Limb (tissue), 2 donors: Measurements from ENCODE around the gene DISP3.

Experiments used
- DNase-seq, 2 donors: peaks; one replicate each; pipeline ENCODE4 v3.0.0-alpha.2; 2016; ENCODE audit errors: extremely low spot score in 2 of 2

Gene DISP3

DNA sequence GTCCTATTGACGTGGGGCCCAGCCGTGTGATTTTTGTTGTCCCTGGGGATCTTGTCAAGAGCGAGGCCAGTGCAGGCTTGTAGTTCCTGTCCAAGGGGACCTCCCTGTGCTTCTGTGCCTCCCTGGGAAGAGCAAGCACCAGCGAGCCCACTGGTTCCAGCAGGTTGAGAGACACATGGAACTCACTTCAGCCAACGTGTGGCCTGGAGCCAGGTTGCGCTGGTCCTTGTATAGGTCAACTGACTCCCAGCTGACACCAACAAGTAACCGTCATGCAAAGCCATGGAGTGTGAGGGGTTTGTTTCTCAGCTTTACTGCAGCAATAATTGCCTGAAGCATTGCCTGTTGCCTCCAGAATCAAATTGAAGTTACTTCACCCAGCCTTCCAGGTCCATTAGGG is 63.0 kb downstream of the DISP3 start:
- no peak for DNase-seq

DNA sequence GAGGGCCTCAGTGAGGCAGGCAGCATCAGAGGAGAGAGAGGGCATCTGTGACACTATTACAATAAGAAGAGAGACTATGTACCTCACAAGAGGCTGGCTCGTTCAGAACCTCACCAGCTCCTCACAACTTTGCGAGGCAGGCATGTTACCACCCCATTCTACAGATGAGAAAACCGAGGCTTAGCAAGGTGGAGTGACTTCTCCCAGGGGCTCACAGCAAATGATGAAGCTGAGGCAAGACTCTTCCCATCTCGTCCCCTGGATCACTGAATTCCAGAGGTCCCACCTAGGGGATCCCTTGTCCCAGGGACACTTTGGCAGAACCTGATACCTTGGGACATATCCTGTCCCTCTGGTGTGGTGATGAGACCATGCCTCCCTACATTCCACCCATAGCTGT is 64.4 kb downstream of the DISP3 start:
- no peak for DNase-seq

- no peak for DNase-seq
Observed at GRCh38 chr1:11543796-11544195, 64.8 kb downstream of the DISP3 start.

- no peak for DNase-seq
Observed at GRCh38 chr1:11546456-11546855, 67.5 kb downstream of the DISP3 start.

- DNase-seq: peak; percentile 83 to 87
Observed at GRCh38 chr1:11550664-11551283, 71.8 kb downstream of the DISP3 start.

DNA sequence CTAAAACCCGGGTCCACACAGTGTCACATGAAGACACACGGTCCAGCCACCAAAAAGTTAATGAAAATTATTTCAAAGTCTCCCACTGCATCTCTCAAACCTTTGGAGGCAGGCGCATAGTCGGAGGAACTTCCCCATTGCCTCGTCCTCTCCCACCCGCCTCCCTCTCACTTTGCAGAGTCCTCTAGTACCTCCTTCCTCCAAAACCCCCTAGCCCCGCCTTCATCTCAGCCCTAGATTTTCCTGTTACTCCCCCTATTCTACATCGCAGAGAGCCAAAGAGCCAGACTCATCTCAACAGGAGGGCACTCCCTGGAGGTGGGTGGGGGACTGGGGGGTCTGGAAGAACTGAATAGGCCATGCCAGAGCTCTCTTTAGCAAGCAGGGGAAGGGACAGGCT is 79.3 kb downstream of the DISP3 start:
- DNase-seq: no peak

DNA sequence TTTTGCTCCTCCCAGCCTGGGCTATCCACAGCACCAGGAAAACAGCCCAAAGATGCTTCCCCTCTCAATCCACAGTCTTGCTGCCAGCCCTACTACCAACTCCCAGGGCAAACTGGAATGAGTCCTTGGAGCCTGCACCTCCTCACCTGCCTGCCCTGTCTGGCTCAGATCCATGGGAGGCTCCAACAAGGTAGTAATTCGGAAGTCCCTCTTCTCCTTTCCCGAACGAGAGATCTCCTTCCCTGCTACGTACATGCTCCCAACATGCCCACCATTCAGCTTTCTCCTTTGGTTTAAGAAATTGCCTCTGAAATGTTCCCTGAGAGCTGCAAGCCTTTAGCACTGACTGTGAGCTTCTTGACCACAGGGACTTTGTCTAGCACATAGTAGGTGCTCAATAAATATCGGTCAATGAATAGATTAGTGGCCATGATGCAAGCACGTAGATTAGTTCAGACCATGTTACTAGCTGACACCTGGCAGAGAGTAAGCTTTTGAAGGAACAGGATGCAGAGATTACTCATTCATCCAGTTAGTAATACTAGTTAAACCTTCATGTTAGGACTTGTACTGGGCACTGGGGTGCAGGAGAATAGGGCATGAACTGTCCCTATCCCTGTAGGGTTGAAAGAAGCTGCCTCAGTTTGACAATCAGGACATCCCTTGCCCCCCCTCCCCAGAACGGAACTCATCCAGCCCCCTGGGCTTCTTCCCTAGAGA is 80.1 kb downstream of the DISP3 start:
- DNase-seq: no peak

DNA sequence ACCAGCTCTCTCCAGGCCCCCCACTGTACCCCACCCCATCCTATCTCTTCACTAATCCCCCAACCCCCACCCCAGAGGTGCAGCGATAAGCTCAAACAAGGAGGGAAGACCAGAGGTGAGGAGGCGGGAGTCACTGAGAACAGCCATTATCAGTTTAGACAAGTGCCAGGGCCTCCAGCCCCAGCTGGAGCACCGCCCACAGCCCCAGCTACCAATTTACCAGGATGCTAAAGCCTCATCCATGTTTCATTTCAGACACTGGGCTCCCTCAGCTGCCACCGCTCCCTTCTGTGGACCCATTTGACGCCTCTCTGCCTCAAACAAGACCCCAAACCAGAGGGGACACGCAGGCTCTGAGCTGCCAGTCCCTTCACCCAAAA is 80.6 kb downstream of the DISP3 start:
- DNase-seq: no peak

DNA sequence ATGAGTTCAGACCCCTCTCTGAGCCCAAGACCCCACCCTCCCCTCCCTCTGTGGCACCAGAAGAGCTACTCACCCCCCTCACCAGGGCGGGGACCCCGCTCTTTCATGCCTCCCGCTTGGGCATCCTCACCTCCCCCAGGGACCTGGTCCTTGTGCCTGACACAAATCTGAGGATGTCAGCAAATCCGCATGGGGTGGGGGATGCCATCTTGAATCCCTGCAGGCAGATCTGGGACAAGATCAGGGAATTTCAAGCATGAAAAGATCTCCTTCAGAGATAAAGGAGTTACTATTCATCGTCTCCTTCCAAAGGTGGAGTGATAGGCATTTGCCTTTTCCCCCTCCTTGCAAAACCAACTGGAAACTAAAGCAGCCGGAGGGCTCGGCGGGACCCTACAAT is 81.1 kb downstream of the DISP3 start:
- DNase-seq: no peak

GRCh38 chr1:11561740-11562139 is 82.8 kb downstream of the DISP3 start:
- DNase-seq: no peak

- DNase-seq: no peak
Observed at GRCh38 chr1:11562664-11563063, 83.7 kb downstream of the DISP3 start.

DNA sequence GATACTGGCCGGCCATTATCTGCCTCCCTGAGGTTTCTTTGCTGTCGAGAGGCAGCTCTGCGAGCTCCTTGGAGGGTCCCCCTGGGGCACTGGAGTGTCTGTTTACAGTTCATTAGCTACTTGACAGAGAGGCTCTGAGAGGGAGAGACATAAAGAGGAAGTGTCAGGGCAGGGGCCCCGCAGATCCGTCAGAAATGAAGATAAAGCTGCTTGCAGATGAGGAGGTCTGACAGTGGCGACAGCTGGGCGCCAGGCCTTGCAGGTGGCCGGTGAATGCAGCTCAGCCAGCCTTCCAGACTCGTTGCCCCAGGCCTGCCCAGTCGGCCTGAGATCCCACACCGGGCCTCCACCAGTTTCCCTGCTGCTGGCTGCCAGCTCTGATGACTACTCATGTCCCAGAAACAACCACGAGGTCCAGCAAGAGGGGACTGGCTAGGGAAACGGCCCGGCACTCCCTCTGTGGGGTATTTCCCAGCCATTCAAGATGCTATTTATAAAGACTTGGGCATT is 84.7 kb downstream of the DISP3 start:
- peak in 1 of 2 donors; percentile 40 for DNase-seq

DNA sequence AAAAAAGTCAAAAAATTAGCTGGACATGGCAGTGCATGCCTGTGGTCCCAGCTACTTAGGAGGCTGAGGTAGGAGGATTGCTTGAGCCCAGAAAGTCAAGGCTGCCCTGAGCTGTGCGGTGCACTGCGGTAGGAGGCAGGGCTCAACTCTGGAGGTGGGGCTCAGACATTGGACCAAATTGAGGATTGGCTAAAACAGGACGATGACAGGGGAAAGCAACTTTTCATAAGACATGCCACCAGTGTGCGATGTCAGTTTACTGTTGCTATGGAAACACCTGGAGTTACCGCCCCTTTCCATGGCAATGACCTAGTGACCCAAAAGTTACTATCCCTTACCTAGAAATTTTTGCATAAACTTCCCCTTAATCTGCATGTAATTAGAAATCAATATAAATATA is 85.3 kb downstream of the DISP3 start:
- no peak for DNase-seq

DNA sequence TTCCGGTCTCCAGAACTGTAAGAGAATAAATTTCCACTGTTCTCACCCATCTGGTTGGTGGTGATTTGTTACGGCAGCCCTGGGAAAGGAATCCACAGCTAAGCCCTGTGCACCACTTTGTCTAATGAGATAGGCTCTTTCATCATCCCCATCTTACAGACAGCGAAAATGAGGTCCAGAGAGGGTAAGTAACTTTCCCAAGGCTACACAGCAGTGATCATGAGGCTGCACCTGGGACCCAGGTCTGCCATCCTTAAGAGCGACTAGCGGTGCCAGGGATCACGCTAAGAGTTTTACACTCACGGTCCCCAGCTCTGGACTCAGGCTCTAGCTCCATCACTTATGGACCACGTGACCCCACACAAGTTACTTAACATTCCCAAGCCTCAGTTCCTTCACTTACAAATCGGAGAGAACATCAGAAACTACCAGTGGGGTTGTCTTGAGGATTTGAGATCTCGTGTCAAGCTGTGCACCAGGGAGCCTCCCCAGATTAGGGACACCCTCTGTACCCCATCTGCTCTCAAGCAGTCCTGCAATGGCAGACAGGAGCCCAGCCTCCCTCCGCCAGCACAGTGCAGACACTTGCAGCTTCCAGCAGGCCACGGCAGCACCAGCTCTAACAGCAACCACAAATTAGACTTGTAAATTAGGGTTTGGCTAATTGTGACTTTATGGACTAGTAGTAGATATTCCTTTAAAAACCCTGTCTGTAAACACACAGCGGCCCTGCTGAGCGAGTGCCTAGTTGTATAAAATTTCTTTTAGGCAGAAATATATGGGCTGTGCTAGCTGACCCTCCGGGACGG is 87.3 kb downstream of the DISP3 start:
- no peak for DNase-seq

GRCh38 chr1:11567244-11568065 is 88.5 kb downstream of the DISP3 start:
- no peak for DNase-seq

GRCh38 chr1:11568687-11569086 is 89.7 kb downstream of the DISP3 start:
- DNase-seq: no peak

GRCh38 chr1:11569551-11569950 is 90.6 kb downstream of the DISP3 start:
- DNase-seq: no peak

DNA sequence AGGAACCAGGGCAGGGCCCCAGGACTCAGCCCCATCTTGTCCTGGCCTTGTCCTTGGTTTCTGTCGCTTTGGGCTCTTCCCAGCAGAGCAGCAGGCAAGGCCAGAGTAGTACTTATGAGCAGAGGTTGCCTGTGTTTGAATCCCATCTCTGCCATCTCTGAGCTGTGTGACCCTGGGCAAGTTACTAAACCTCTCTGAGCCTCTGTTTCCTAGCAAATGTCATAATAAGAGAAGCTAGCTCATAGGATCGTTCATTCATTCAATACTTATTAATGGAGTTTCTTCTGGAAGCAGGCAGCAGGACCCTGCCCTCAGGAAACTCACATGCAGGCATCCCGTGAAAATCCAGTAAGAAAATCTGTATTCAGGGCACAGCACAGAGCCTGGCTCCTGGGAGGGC is 91.0 kb downstream of the DISP3 start:
- no peak for DNase-seq

DNA sequence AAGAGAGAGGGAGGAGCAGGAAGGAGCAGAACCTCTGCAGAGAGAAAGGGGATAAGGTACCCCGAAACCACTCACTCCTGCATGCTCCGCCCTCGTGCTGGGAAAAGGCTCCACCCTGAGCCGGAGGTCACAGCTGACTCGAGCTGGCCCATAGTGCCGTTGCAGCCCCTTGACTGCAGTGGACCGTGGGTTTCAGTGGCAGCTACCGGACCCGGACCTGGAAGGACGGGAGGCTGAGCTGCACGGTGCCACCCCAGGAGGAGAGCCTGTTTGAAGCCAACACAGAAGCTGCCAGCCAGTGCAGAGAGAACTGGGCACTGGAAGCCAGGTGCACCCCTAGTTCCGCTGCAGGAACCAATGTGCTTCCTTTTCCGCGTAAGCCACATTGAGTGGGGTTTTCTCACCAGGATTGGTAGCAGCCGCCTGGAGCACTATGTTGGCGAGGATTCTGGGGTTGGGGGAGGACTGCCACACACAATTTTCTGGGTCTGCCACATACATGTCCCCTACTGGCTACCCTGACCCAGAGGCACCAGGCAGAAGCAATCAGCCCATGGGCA is 91.9 kb downstream of the DISP3 start:
- no peak for DNase-seq

DNA sequence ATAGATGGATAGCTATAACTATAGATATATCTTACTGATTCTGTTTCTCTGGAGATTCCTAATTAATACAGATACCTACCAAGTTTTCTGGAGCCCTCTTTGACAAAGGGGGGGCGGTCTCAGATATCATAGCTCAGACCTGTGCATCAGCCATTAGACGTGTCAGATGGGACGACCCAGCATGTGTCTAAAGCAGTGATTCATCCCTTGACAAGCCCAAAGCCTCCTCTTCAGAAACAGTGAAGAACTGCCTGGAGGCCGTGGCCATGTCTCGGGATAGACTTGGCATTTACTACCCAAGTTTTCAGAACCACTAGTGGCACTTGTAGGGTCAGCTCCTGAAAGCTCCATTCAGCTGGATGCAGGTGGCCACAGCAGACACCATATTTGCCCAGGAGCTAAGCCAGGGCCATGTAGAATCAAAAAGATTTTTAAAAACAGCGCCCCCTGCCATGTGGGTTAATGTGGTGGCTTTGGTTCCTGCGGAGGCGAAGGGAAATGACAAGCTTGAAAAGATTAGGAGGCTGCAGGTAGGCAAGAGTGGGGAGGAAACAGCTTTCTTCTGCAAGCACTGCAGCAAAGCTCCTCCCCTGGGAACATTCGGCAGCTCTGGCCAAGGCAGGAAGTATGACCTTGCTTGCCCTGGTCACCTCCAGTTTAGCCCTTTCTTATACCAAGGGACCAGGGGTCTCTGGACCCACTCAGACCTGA is 93.1 kb downstream of the DISP3 start:
- no peak for DNase-seq
